Measurements from ENCODE around the gene CDK8.

CDK8 gene

GRCh38 chr13:26324294-26324693 lies 70.4 kb downstream of the CDK8 start:
- H3K4me1 ChIP-seq (ENCODE audit: control insufficient read depth, insufficient read depth, low read length) = no peaks in the 10 kb centered on the region
- no peak overlapping the region for H3K9ac ChIP-seq (ENCODE audit: low read length)
- no peaks in the 10 kb centered on the region for H3K27me3 ChIP-seq (ENCODE audit: control insufficient read depth, insufficient read depth, low read length)
- H3K36me3 ChIP-seq (ENCODE audit: control insufficient read depth, insufficient read depth, low read length) = no peaks in the 10 kb centered on the region
- H3K4me3 ChIP-seq (ENCODE audit: low read length) = no peak overlapping the region
- no peaks in the 10 kb centered on the region for H3K9me3 ChIP-seq (ENCODE audit: control insufficient read depth, low read length)

- H3K36me3 ChIP-seq (ENCODE audit: control insufficient read depth, insufficient read depth, low read length) = no peaks in the 10 kb centered on the region
- H3K9ac ChIP-seq (ENCODE audit: low read length) = no peak overlapping the region
- H3K4me3 ChIP-seq (ENCODE audit: low read length) = no peak overlapping the region
- no peaks in the 10 kb centered on the region for H3K27me3 ChIP-seq (ENCODE audit: control insufficient read depth, insufficient read depth, low read length)
- H3K4me1 ChIP-seq (ENCODE audit: control insufficient read depth, insufficient read depth, low read length) = no peaks in the 10 kb centered on the region
- H3K9me3 ChIP-seq (ENCODE audit: control insufficient read depth, low read length) = no peaks in the 10 kb centered on the region
These were observed 70.9 kb downstream of the CDK8 start for GRCh38 chr13:26324867-26325266.

GRCh38 chr13:26325876-26326275 lies 71.9 kb downstream of the CDK8 start:
- Histone ChIP-seq H3K36me3 (ENCODE audit: control insufficient read depth, insufficient read depth, low read length) (no peaks in the 10 kb centered on the region), H3K27me3 (ENCODE audit: control insufficient read depth, insufficient read depth, low read length) (no peaks in the 10 kb centered on the region), H3K4me1 (ENCODE audit: control insufficient read depth, insufficient read depth, low read length) (no peaks in the 10 kb centered on the region), H3K9ac (ENCODE audit: low read length) (no peak overlapping the region), H3K9me3 (ENCODE audit: control insufficient read depth, low read length) (no peaks in the 10 kb centered on the region), H3K4me3 (ENCODE audit: low read length) (no peak overlapping the region)

- Histone ChIP-seq H3K36me3 (ENCODE audit: control insufficient read depth, insufficient read depth, low read length) (no peaks in the 10 kb centered on the region), H3K27me3 (ENCODE audit: control insufficient read depth, insufficient read depth, low read length) (no peaks in the 10 kb centered on the region), H3K4me1 (ENCODE audit: control insufficient read depth, insufficient read depth, low read length) (no peaks in the 10 kb centered on the region), H3K4me3 (ENCODE audit: low read length) (no peak overlapping the region), H3K9ac (ENCODE audit: low read length) (no peak overlapping the region), H3K9me3 (ENCODE audit: control insufficient read depth, low read length) (no peaks in the 10 kb centered on the region)
These were observed 72.6 kb downstream of the CDK8 start for GRCh38 chr13:26326562-26326961.

- Histone ChIP-seq H3K9me3 (ENCODE audit: control insufficient read depth, low read length) (no peaks in the 10 kb centered on the region), H3K4me3 (ENCODE audit: low read length) (no peak overlapping the region), H3K27me3 (ENCODE audit: control insufficient read depth, insufficient read depth, low read length) (no peaks in the 10 kb centered on the region), H3K4me1 (ENCODE audit: control insufficient read depth, insufficient read depth, low read length) (no peaks in the 10 kb centered on the region), H3K9ac (ENCODE audit: low read length) (no peak overlapping the region), H3K36me3 (ENCODE audit: control insufficient read depth, insufficient read depth, low read length) (no peaks in the 10 kb centered on the region)
These were observed 74.2 kb downstream of the CDK8 start for GRCh38 chr13:26327940-26328725.

- no peaks in the 10 kb centered on the region for H3K4me1 ChIP-seq (ENCODE audit: control insufficient read depth, insufficient read depth, low read length)
- no peaks in the 10 kb centered on the region for H3K9me3 ChIP-seq (ENCODE audit: control insufficient read depth, low read length)
These were observed 81.2 kb downstream of the CDK8 start for GRCh38 chr13:26335158-26335557.

GRCh38 chr13:26340807-26341206 lies 86.9 kb downstream of the CDK8 start:
- Histone ChIP-seq H3K4me1 (ENCODE audit: control insufficient read depth, insufficient read depth, low read length) (no peaks in the 10 kb centered on the region), H3K9ac (ENCODE audit: low read length) (no peak overlapping the region), H3K9me3 (ENCODE audit: control insufficient read depth, low read length) (no peaks in the 10 kb centered on the region), H3K4me3 (ENCODE audit: low read length) (no peak overlapping the region), H3K36me3 (ENCODE audit: control insufficient read depth, insufficient read depth, low read length) (no peaks in the 10 kb centered on the region), H3K27me3 (ENCODE audit: control insufficient read depth, insufficient read depth, low read length) (no peaks in the 10 kb centered on the region)

More at GRCh38 chr13:26335158-26335557, 81.2 kb downstream of the CDK8 start:
- no peak overlapping the region for H3K9ac ChIP-seq (ENCODE audit: low read length)
- no peaks in the 10 kb centered on the region for H3K36me3 ChIP-seq (ENCODE audit: control insufficient read depth, insufficient read depth, low read length)
- H3K27me3 ChIP-seq (ENCODE audit: control insufficient read depth, insufficient read depth, low read length) = no peaks in the 10 kb centered on the region
- no peak overlapping the region for H3K4me3 ChIP-seq (ENCODE audit: low read length)

GRCh38 chr13:26342898-26343297 lies 89.0 kb downstream of the CDK8 start:
- Histone ChIP-seq H3K36me3 (ENCODE audit: control insufficient read depth, insufficient read depth, low read length) (no peaks in the 10 kb centered on the region), H3K27me3 (ENCODE audit: control insufficient read depth, insufficient read depth, low read length) (no peaks in the 10 kb centered on the region), H3K4me1 (ENCODE audit: control insufficient read depth, insufficient read depth, low read length) (no peaks in the 10 kb centered on the region), H3K9me3 (ENCODE audit: control insufficient read depth, low read length) (no peaks in the 10 kb centered on the region), H3K4me3 (ENCODE audit: low read length) (no peak overlapping the region), H3K9ac (ENCODE audit: low read length) (no peak overlapping the region)

GRCh38 chr13:26343816-26344215 lies 89.9 kb downstream of the CDK8 start:
- Histone ChIP-seq H3K36me3 (ENCODE audit: control insufficient read depth, insufficient read depth, low read length) (no peaks in the 10 kb centered on the region), H3K27me3 (ENCODE audit: control insufficient read depth, insufficient read depth, low read length) (no peaks in the 10 kb centered on the region), H3K4me1 (ENCODE audit: control insufficient read depth, insufficient read depth, low read length) (no peaks in the 10 kb centered on the region), H3K9ac (ENCODE audit: low read length) (no peak overlapping the region), H3K4me3 (ENCODE audit: low read length) (no peak overlapping the region), H3K9me3 (ENCODE audit: control insufficient read depth, low read length) (no peaks in the 10 kb centered on the region)

GRCh38 chr13:26344980-26345379 lies 91.1 kb downstream of the CDK8 start:
- Histone ChIP-seq H3K9me3 (ENCODE audit: control insufficient read depth, low read length) (no peaks in the 10 kb centered on the region), H3K36me3 (ENCODE audit: control insufficient read depth, insufficient read depth, low read length) (no peaks in the 10 kb centered on the region), H3K9ac (ENCODE audit: low read length) (no peak overlapping the region), H3K4me3 (ENCODE audit: low read length) (no peak overlapping the region), H3K4me1 (ENCODE audit: control insufficient read depth, insufficient read depth, low read length) (no peaks in the 10 kb centered on the region), H3K27me3 (ENCODE audit: control insufficient read depth, insufficient read depth, low read length) (no peaks in the 10 kb centered on the region)

- Histone ChIP-seq H3K9me3 (ENCODE audit: control insufficient read depth, low read length) (no peaks in the 10 kb centered on the region), H3K4me3 (ENCODE audit: low read length) (no peak overlapping the region), H3K36me3 (ENCODE audit: control insufficient read depth, insufficient read depth, low read length) (no peaks in the 10 kb centered on the region), H3K27me3 (ENCODE audit: control insufficient read depth, insufficient read depth, low read length) (no peaks in the 10 kb centered on the region), H3K4me1 (ENCODE audit: control insufficient read depth, insufficient read depth, low read length) (no peaks in the 10 kb centered on the region), H3K9ac (ENCODE audit: low read length) (no peak overlapping the region)
These were observed 95.0 kb downstream of the CDK8 start for GRCh38 chr13:26348966-26349365.

GRCh38 chr13:26362261-26362660 lies 108.3 kb downstream of the CDK8 start:
- Histone ChIP-seq H3K4me3 (ENCODE audit: low read length) (no peak overlapping the region), H3K36me3 (ENCODE audit: control insufficient read depth, insufficient read depth, low read length) (no peaks in the 10 kb centered on the region), H3K27me3 (ENCODE audit: control insufficient read depth, insufficient read depth, low read length) (no peaks in the 10 kb centered on the region), H3K9ac (ENCODE audit: low read length) (no peak overlapping the region), H3K4me1 (ENCODE audit: control insufficient read depth, insufficient read depth, low read length) (no peaks in the 10 kb centered on the region), H3K9me3 (ENCODE audit: control insufficient read depth, low read length) (no peaks in the 10 kb centered on the region)

GRCh38 chr13:26370553-26370952 lies 116.6 kb downstream of the CDK8 start:
- Histone ChIP-seq H3K4me3 (ENCODE audit: low read length) (no peak overlapping the region), H3K4me1 (ENCODE audit: control insufficient read depth, insufficient read depth, low read length) (no peaks in the 10 kb centered on the region), H3K36me3 (ENCODE audit: control insufficient read depth, insufficient read depth, low read length) (no peaks in the 10 kb centered on the region), H3K27me3 (ENCODE audit: control insufficient read depth, insufficient read depth, low read length) (no peaks in the 10 kb centered on the region), H3K9me3 (ENCODE audit: control insufficient read depth, low read length) (no peaks in the 10 kb centered on the region), H3K9ac (ENCODE audit: low read length) (no peak overlapping the region)
